ENCODE measurements around the gene UNC45B.

The UNC45B gene

GRCh38 chr17:35238821-35239220 lies 91.2 kb downstream of the UNC45B start:
- TF ChIP-seq CTCF (IDR thresholded peaks at IDR 0.05; ENCODE audit: low read depth, low read length) = no peak
- no peak for DNase-seq (ENCODE audit: extremely low read depth, low read depth)

Measured in AG09319 (cell line).